ENCODE data around the gene ZBTB37. TPM values are rescaled to one million over a fixed set of nuclear protein-coding genes. Genes with fewer than 3 reads are reported as not detected.
A peak's percentile ranks its signal among the peaks of the same experiment; 100 is the strongest.

Gene ZBTB37, protein sequence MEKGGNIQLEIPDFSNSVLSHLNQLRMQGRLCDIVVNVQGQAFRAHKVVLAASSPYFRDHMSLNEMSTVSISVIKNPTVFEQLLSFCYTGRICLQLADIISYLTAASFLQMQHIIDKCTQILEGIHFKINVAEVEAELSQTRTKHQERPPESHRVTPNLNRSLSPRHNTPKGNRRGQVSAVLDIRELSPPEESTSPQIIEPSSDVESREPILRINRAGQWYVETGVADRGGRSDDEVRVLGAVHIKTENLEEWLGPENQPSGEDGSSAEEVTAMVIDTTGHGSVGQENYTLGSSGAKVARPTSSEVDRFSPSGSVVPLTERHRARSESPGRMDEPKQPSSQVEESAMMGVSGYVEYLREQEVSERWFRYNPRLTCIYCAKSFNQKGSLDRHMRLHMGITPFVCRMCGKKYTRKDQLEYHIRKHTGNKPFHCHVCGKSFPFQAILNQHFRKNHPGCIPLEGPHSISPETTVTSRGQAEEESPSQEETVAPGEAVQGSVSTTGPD
- total RNA-seq: 10 to 100 TPM in 2 of 4 donors, 1 to 10 TPM in 2; 6.1 to 20.7 (median 9.3) TPM

DNA sequence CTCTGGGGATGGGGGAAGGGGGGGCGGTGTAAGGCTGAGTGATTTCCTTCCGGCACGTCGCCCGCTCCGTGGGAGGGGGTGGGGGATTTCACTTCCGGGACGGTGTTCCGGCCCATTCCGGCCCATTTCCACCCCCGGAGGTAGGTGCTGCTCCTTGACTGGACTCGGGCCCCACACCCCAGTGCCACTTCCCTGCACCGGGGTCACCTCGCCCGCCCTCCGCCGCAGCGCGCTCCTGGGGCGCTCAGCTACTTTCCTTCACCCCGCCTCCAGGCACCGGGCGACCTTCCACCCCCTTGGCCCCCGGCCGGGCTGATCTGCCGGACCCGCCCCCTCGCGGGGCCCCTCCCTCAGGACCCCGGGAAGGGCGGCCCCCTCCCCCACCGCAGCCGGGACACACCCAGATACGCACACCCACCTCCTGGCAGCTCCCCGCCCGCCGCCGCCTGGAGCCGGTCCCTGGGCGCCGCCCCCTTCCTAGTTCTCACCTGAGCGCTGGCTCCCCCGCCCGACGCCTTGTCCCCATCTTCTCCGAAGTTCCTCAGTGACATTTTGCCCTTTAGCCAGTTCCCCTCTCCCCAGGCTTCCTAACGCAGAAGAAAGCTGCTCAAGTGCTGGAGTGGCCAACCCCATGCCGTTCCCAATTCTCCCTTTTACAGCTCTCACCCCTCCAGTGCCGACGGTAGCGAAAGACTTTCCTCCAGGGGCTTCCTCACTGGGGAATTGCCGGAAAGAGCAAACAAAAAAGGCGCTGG lies at the start of gene ZBTB37:
ZBTB37 (plus strand) TSS at position 115 of the 755 bp plus-strand sequence. CDS start 1,846 bp downstream, outside the sequence.
- H3K36me3 ChIP-seq: peaks cover 23% of the 10 kb centered on the region
- peak within 1 kb of the TSS; percentile 90 for H3K27ac ChIP-seq
- peaks cover 49% of the 10 kb centered on the region for H3K4me1 ChIP-seq
- no peaks in the 10 kb centered on the region for H3K27me3 ChIP-seq
- H3K4me3 ChIP-seq: peak within 1 kb of the TSS; percentile 62
- peak; percentile 91 to 94 for DNase-seq (ENCODE audit: low spot score in 2 of 2)
- TF ChIP-seq POLR2A (IDR thresholded peaks at IDR 0.05) (no peak), EP300 (IDR thresholded peaks at IDR 0.05) (no peak), POLR2AphosphoS5 (IDR thresholded peaks at IDR 0.05) (peak in 1 of 3 donors; percentile 43)
- TF ChIP-seq, protein P1, sequence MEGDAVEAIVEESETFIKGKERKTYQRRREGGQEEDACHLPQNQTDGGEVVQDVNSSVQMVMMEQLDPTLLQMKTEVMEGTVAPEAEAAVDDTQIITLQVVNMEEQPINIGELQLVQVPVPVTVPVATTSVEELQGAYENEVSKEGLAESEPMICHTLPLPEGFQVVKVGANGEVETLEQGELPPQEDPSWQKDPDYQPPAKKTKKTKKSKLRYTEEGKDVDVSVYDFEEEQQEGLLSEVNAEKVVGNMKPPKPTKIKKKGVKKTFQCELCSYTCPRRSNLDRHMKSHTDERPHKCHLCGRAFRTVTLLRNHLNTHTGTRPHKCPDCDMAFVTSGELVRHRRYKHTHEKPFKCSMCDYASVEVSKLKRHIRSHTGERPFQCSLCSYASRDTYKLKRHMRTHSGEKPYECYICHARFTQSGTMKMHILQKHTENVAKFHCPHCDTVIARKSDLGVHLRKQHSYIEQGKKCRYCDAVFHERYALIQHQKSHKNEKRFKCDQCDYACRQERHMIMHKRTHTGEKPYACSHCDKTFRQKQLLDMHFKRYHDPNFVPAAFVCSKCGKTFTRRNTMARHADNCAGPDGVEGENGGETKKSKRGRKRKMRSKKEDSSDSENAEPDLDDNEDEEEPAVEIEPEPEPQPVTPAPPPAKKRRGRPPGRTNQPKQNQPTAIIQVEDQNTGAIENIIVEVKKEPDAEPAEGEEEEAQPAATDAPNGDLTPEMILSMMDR (IDR thresholded peaks at IDR 0.05): no peak
- no peaks in the 10 kb centered on the region for H3K9me3 ChIP-seq
- WGBS: under 1% methylated on average over 26 of the region's 53 CpGs

DNA sequence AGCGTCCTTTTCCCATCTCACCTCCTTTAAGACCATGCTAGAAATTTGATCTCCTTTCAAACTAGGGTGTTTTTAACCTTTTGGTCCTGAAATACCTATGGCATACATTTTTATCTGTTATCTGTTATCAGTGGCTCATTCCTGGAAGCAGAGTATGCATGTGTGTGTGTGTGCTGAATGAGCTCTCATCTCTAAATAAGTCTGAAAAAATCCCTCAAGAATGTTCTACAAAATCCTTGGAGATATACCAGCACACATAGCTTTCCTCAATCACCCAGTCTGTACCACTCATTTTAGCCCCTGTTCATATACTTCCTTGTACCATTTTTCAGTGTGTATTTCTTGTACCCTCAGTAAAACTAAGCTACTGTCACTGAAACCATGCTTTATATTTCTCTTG lies 49.7 kb upstream of the ZBTB37 start:
- no peak overlapping the region for H3K27ac ChIP-seq
- DNase-seq (ENCODE audit: low spot score in 2 of 2): no peak
- no peak overlapping the region for H3K4me3 ChIP-seq
- peaks cover 8% of the 10 kb centered on the region for H3K4me1 ChIP-seq
- TF ChIP-seq, protein P1 (IDR thresholded peaks at IDR 0.05): no peak
- TF ChIP-seq POLR2AphosphoS5 (IDR thresholded peaks at IDR 0.05) (no peak), POLR2A (IDR thresholded peaks at IDR 0.05) (no peak), EP300 (IDR thresholded peaks at IDR 0.05) (no peak)
- 96% methylated on average over 1 of the region's 1 CpG for WGBS
- H3K27me3 ChIP-seq: no peaks in the 10 kb centered on the region
- no peaks in the 10 kb centered on the region for H3K9me3 ChIP-seq
- H3K36me3 ChIP-seq: peaks cover 6% of the 10 kb centered on the region

DNA sequence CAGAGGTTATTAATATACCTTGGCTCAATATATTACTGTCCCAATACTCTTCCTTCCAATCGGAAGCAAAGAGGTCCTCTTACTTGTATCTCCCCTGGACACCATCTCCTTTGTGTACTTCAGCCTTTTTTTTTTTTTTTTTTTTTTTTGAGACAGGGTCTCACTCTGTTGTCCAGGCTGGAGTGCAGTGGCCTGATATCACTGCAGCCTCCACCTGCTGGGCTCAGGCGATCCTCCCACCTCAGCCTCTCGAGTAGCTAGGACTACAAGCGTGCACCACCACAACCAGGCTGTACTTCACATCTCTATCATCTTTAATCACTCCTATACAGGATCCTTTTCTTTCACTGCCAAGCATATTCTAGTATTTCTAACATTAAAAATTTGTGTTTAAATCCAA lies 46.5 kb upstream of the ZBTB37 start:
- 95% methylated on average over 4 of the region's 4 CpGs for WGBS
- DNase-seq (ENCODE audit: low spot score in 2 of 2): no peak
- no peaks in the 10 kb centered on the region for H3K9me3 ChIP-seq
- peaks cover 21% of the 10 kb centered on the region for H3K4me1 ChIP-seq
- peaks cover 6% of the 10 kb centered on the region for H3K36me3 ChIP-seq
- no peak overlapping the region for H3K27ac ChIP-seq
- H3K27me3 ChIP-seq: no peaks in the 10 kb centered on the region
- TF ChIP-seq POLR2AphosphoS5 (IDR thresholded peaks at IDR 0.05): no peak
- no peak for TF ChIP-seq EP300 (IDR thresholded peaks at IDR 0.05)
- TF ChIP-seq, protein P1 (IDR thresholded peaks at IDR 0.05): no peak
- no peak for TF ChIP-seq POLR2A (IDR thresholded peaks at IDR 0.05)
- H3K4me3 ChIP-seq: no peak overlapping the region

DNA sequence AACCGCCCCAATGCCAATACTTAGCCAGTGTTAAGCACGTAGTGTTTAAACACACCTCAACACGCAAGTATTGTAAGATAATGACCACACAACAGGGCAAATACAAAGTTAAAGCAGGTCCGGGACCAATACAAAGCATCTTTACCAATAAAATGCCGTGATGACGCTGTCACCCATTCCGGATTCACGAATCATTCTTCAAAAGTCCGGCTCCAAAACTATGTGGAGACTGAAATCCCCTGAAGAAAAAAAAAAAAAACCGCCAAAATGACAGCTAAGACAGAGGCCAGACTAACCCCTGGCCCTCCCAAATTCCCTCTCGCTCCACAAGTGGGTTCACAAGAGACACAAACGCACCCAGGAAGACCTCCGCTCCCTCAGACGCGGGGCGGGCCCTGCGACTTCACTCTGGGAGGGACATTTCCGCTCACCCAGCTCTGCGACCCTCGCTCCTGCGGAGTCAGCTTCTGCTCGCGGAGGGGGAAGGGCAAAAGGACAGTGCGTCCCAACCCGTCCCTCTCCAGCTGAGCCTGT lies 44.3 kb upstream of the ZBTB37 start:
- no peaks in the 10 kb centered on the region for H3K9me3 ChIP-seq
- peak overlapping the region; percentile 83 for H3K4me3 ChIP-seq
- whole genome bisulfite sequencing: 0% methylated on average over 19 of the region's 25 CpGs
- H3K36me3 ChIP-seq: no peaks in the 10 kb centered on the region
- peaks cover 21% of the 10 kb centered on the region for H3K4me1 ChIP-seq
- DNase-seq (ENCODE audit: low spot score in 2 of 2): no peak
- TF ChIP-seq POLR2AphosphoS5 (IDR thresholded peaks at IDR 0.05) (no peak), EP300 (IDR thresholded peaks at IDR 0.05) (no peak), POLR2A (IDR thresholded peaks at IDR 0.05) (no peak)
- TF ChIP-seq, protein P1 (IDR thresholded peaks at IDR 0.05): no peak
- peak overlapping the region; percentile 96 for H3K27ac ChIP-seq
- no peaks in the 10 kb centered on the region for H3K27me3 ChIP-seq

Measured in suprapubic skin (tissue), 4 donors.